Measurements from ENCODE around the gene IFT57.

Gene IFT57

DNA sequence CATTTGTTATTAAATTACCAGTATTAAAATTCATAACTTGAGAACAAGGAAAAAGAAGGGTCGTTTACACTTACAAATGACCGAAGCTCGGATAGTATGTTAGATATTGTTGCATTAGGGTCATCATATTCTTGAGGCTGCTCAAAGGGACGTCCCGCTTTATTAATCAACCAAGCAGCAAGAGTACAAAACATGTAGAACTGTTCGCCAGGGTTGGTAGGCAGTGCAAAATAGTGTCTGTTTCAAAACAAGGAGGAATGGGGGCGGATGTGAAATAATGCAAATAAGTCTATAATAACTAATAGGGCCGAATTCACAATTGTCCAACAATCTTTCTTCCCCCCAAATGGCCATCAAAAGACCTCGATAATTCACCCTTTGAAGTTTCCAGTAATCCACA, 2.9 kb downstream of the IFT57 start:
- TF ChIP-seq, protein P1, sequence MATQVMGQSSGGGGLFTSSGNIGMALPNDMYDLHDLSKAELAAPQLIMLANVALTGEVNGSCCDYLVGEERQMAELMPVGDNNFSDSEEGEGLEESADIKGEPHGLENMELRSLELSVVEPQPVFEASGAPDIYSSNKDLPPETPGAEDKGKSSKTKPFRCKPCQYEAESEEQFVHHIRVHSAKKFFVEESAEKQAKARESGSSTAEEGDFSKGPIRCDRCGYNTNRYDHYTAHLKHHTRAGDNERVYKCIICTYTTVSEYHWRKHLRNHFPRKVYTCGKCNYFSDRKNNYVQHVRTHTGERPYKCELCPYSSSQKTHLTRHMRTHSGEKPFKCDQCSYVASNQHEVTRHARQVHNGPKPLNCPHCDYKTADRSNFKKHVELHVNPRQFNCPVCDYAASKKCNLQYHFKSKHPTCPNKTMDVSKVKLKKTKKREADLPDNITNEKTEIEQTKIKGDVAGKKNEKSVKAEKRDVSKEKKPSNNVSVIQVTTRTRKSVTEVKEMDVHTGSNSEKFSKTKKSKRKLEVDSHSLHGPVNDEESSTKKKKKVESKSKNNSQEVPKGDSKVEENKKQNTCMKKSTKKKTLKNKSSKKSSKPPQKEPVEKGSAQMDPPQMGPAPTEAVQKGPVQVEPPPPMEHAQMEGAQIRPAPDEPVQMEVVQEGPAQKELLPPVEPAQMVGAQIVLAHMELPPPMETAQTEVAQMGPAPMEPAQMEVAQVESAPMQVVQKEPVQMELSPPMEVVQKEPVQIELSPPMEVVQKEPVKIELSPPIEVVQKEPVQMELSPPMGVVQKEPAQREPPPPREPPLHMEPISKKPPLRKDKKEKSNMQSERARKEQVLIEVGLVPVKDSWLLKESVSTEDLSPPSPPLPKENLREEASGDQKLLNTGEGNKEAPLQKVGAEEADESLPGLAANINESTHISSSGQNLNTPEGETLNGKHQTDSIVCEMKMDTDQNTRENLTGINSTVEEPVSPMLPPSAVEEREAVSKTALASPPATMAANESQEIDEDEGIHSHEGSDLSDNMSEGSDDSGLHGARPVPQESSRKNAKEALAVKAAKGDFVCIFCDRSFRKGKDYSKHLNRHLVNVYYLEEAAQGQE (IDR thresholded peaks at IDR 0.05; ENCODE audit: insufficient replicate concordance, low read depth), result no peak
- TF ChIP-seq SPI1 (IDR thresholded peaks at IDR 0.05; ENCODE audit: borderline replicate concordance, low read depth) (no peak), GABPA (IDR thresholded peaks at IDR 0.05; ENCODE audit: low read depth) (no peak)
- H3K27ac ChIP-seq (replicated peaks), result no peak overlapping the region
- DNase-seq (ENCODE audit: low read depth in 1 of 2, low spot score in 1 of 2), result no peak
- peak overlapping the region; percentile 94 for H3K4me3 ChIP-seq (replicated peaks; ENCODE audit: insufficient read depth, low read length)
- no peaks in the 10 kb centered on the region for H3K27me3 ChIP-seq (ENCODE audit: insufficient read depth, poor library complexity, severe bottlenecking)

DNA sequence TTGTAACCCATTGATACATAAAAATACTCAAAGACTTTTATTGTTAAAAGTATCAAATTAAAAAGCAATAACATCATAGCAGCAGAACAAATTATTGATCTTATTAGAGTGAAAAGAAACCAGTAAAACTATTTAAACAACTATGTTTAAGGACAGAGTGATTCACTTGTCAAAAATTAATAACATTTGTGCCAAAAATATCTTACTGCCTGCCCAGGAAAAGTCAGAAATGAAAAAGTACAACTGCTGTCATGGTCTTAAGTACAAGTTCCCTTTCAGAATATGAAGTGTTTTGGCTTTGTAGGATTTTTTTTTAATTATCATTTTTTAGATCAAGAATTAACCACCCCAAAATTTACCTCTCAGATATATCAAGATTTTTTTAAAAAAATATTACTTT, 3.4 kb downstream of the IFT57 start:
- DNase-seq (ENCODE audit: low read depth in 1 of 2, low spot score in 1 of 2), result no peak
- Histone ChIP-seq H3K4me3 (replicated peaks; ENCODE audit: insufficient read depth, low read length) (no peak overlapping the region), H3K27ac (replicated peaks) (no peak overlapping the region), H3K27me3 (ENCODE audit: insufficient read depth, poor library complexity, severe bottlenecking) (no peaks in the 10 kb centered on the region)
- TF ChIP-seq, protein P1 (IDR thresholded peaks at IDR 0.05; ENCODE audit: insufficient replicate concordance, low read depth), result no peak
- TF ChIP-seq SPI1 (IDR thresholded peaks at IDR 0.05; ENCODE audit: borderline replicate concordance, low read depth) (no peak), GABPA (IDR thresholded peaks at IDR 0.05; ENCODE audit: low read depth) (no peak), CTCF (IDR thresholded peaks at IDR 0.05; ENCODE audit: insufficient read depth, low read length) (no peak), POLR2AphosphoS5 (IDR thresholded peaks at IDR 0.05; ENCODE audit: low read depth) (no peak)

DNA sequence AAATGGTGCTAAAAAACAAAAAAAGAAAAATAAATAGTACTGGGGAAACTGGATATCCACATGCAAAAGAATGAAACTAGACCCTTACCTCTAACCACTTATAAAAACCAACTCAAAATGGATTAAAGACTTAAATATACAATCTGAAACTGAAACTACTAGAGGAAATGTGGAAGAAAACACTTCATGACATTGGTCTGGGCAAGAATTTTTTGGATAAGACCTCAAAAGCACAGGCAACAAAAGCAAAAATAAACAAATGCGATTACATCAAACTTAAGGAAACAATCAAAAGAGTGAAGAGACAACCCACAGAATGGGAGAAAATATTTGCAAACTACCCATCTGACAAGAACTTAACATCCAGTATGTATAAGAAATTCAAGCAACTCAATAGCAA, 6.4 kb downstream of the IFT57 start:
- H3K27ac ChIP-seq (replicated peaks), result no peak overlapping the region
- DNase-seq (ENCODE audit: low read depth in 1 of 2, low spot score in 1 of 2), result no peak
- H3K4me3 ChIP-seq (replicated peaks; ENCODE audit: insufficient read depth, low read length), result no peak overlapping the region
- no peaks in the 10 kb centered on the region for H3K27me3 ChIP-seq (ENCODE audit: insufficient read depth, poor library complexity, severe bottlenecking)
- TF ChIP-seq, protein P1 (IDR thresholded peaks at IDR 0.05; ENCODE audit: insufficient replicate concordance, low read depth), result no peak
- no peak for TF ChIP-seq GABPA (IDR thresholded peaks at IDR 0.05; ENCODE audit: low read depth)
- TF ChIP-seq SPI1 (IDR thresholded peaks at IDR 0.05; ENCODE audit: borderline replicate concordance, low read depth), result no peak
- no peak for TF ChIP-seq POLR2AphosphoS5 (IDR thresholded peaks at IDR 0.05; ENCODE audit: low read depth)
- TF ChIP-seq CTCF (IDR thresholded peaks at IDR 0.05; ENCODE audit: insufficient read depth, low read length), result no peak

DNA sequence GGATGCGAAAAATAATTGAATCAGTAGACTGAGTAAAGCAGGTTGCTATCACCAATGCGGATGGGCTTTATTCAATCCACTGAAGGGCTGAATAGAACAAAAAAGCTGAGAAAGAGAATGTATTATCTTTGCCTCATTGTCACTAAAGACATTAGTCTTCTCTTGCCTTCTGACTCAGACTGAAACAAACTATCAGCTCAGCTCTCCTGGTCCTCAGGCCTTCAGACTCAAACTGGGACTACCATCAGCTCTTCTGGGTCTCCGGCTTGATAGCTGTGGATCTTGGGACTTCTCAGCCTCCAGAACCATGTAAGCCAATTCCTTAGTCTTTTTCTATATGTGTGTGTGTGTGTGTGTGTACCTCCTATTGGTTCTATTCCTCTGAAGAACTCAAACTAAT, 12.6 kb downstream of the IFT57 start:
- Histone ChIP-seq H3K4me3 (replicated peaks; ENCODE audit: insufficient read depth, low read length) (no peak overlapping the region), H3K27me3 (ENCODE audit: insufficient read depth, poor library complexity, severe bottlenecking) (no peaks in the 10 kb centered on the region), H3K27ac (replicated peaks) (no peak overlapping the region)
- DNase-seq (ENCODE audit: low read depth in 1 of 2, low spot score in 1 of 2), result no peak
- TF ChIP-seq GABPA (IDR thresholded peaks at IDR 0.05; ENCODE audit: low read depth) (no peak), SPI1 (IDR thresholded peaks at IDR 0.05; ENCODE audit: borderline replicate concordance, low read depth) (no peak), CTCF (IDR thresholded peaks at IDR 0.05; ENCODE audit: insufficient read depth, low read length) (no peak)
- TF ChIP-seq, protein P1 (IDR thresholded peaks at IDR 0.05; ENCODE audit: insufficient replicate concordance, low read depth), result no peak

Measured in HL-60 (cell line).